ENCODE results near the gene PHLPP1. TPM values are rescaled to one million over a fixed set of nuclear protein-coding genes. Genes with fewer than 3 reads are reported as not detected.

Gene PHLPP1
- polyA plus RNA-seq, 6 donors from 2014 or later, result 0.16 to 1.6 (median 0.59) TPM

DNA sequence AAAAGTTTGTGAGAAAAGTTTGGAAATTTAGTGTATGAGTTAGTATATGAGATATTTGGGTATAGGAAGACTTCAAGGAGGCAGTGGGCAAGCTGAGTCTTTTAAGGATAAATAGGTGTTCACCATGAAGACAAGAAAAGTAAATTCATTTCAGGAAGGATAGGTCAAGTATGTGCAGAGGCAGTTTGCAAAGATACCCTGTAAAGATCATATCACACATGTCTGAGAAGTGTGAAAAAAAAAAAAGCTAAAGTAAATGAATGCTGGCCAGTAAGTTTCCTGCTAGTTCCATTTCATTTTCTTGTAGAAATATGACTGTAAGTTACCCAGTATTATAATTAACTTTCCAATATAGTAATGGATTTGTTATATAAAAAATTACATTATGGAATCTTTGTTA, 131.0 kb downstream of the PHLPP1 start:
- ATAC-seq (ENCODE audit: low read depth in 2 of 2), result no peak
- H3K4me1 Mint-ChIP-seq, result peaks cover 0 to 8% (median 0%) of the 10 kb centered on the region in 3 donors
- H3K4me3 Mint-ChIP-seq, result no peak overlapping the region
- no peak overlapping the region for H3K27ac Mint-ChIP-seq
- no peak for DNase-seq
- no peaks in the 10 kb centered on the region for H3K9me3 Mint-ChIP-seq
- no peaks in the 10 kb centered on the region for H3K36me3 Mint-ChIP-seq
- H3K27me3 Mint-ChIP-seq, result no peaks in the 10 kb centered on the region

GRCh38 chr18:62847081-62847480, 131.7 kb downstream of the PHLPP1 start:
- Mint-ChIP-seq H3K4me3 (no peak overlapping the region), H3K27ac (no peak overlapping the region), H3K9me3 (no peaks in the 10 kb centered on the region), H3K36me3 (no peaks in the 10 kb centered on the region), H3K27me3 (no peaks in the 10 kb centered on the region), H3K4me1 (peaks cover 0 to 7% (median 0%) of the 10 kb centered on the region in 3 donors)
- ATAC-seq (ENCODE audit: low read depth in 2 of 2), result no peak
- DNase-seq, result no peak

GRCh38 chr18:62848946-62849345, 133.6 kb downstream of the PHLPP1 start:
- H3K27ac Mint-ChIP-seq, result no peak overlapping the region
- ATAC-seq (ENCODE audit: low read depth in 2 of 2) (no peak), DNase-seq (no peak)
- H3K9me3 Mint-ChIP-seq, result no peaks in the 10 kb centered on the region
- peaks cover 4 to 13% (median 5%) of the 10 kb centered on the region in 3 donors for H3K4me1 Mint-ChIP-seq
- no peaks in the 10 kb centered on the region for H3K27me3 Mint-ChIP-seq
- H3K4me3 Mint-ChIP-seq, result no peak overlapping the region
- H3K36me3 Mint-ChIP-seq, result no peaks in the 10 kb centered on the region

- Mint-ChIP-seq H3K9me3 (no peaks in the 10 kb centered on the region), H3K27ac (peak overlapping the region in 2 of 6 donors; percentile 5 to 22), H3K36me3 (no peaks in the 10 kb centered on the region), H3K27me3 (no peaks in the 10 kb centered on the region), H3K4me3 (no peak overlapping the region), H3K4me1 (peaks cover 10 to 18% (median 13%) of the 10 kb centered on the region in 3 donors)
- DNase-seq (no peak), ATAC-seq (ENCODE audit: low read depth in 2 of 2) (no peak)
These were observed 135.4 kb downstream of the PHLPP1 start for GRCh38 chr18:62850619-62851306.

- Mint-ChIP-seq H3K27ac (peak overlapping the region in 2 of 6 donors; percentile 5 to 8), H3K27me3 (no peaks in the 10 kb centered on the region), H3K36me3 (no peaks in the 10 kb centered on the region), H3K9me3 (no peaks in the 10 kb centered on the region), H3K4me1 (peaks cover 10 to 18% (median 13%) of the 10 kb centered on the region in 3 donors), H3K4me3 (no peak overlapping the region)
- no peak for ATAC-seq (ENCODE audit: low read depth in 2 of 2)
- DNase-seq, result no peak
These were observed 137.5 kb downstream of the PHLPP1 start for GRCh38 chr18:62852851-62853250.

DNA sequence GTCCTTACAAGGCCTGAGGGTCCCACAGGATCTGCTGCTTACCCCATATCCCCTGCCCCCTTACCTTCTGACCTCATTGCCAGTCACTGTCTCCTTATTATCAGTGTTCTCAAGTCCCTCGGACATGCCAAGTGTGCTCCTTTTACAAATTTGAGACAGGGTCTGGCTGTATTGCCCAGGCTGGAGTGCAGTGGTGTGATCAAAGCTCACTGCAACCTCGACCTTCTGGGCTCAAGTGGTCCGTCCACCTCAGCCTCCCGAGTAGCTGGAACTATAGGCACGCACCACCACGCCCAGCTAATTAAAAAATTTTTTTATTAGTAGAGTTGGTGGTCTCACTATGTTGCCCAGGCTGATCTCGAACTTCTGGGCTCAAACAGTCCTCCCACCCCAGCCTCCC, 141.0 kb downstream of the PHLPP1 start:
- Mint-ChIP-seq H3K27ac (peak overlapping the region in 1 of 6 donors; percentile 49), H3K9me3 (no peaks in the 10 kb centered on the region), H3K4me3 (no peak overlapping the region), H3K36me3 (no peaks in the 10 kb centered on the region), H3K4me1 (peaks cover 10 to 16% (median 13%) of the 10 kb centered on the region in 3 donors), H3K27me3 (no peaks in the 10 kb centered on the region)
- ATAC-seq (ENCODE audit: low read depth in 2 of 2) (no peak), DNase-seq (no peak)

DNA sequence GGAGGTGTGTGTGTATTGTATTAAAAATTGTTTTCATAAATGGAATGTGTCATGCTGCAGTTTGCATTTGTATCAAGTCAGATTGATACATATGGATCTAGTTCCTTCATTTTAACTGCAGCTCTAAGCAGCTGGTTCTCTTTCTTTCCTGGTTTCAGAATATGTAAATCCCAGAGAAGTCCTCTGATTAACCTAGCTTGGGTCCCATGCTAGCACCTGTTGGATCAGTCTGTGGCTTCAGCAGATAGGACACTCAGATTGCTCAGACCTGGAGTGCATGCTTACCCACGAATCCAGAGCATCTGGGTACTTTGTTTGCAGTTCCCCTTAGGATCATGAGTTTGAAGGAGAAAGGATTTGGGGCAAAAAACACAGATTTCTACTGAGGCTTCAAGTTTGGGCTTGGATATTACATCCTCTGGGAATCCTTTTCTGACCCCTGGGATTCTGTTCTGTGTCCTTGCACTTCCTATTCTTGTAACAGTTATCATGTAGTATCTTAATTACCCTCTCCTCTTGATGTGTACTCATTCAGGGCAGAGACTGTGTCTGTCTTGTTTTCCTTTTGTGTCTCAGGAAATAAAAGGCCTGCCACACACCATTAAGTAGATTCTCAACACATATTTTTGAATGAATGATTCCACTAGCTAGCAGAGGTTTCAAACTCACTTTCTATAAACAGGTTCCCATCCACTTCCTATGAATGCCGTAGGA, 142.1 kb downstream of the PHLPP1 start:
- Mint-ChIP-seq H3K9me3 (no peaks in the 10 kb centered on the region), H3K4me3 (no peak overlapping the region), H3K27ac (no peak overlapping the region), H3K27me3 (no peaks in the 10 kb centered on the region), H3K4me1 (peaks cover 10 to 16% (median 13%) of the 10 kb centered on the region in 3 donors), H3K36me3 (no peaks in the 10 kb centered on the region)
- no peak for ATAC-seq (ENCODE audit: low read depth in 2 of 2)
- DNase-seq, result no peak

- H3K27me3 Mint-ChIP-seq, result no peaks in the 10 kb centered on the region
- H3K27ac Mint-ChIP-seq, result no peak overlapping the region
- no peak overlapping the region for H3K4me3 Mint-ChIP-seq
- peaks cover 0 to 5% (median 0%) of the 10 kb centered on the region in 3 donors for H3K4me1 Mint-ChIP-seq
- no peaks in the 10 kb centered on the region for H3K9me3 Mint-ChIP-seq
- ATAC-seq (ENCODE audit: low read depth in 2 of 2), result no peak
- H3K36me3 Mint-ChIP-seq, result no peaks in the 10 kb centered on the region
- DNase-seq, result no peak
These were observed 144.7 kb downstream of the PHLPP1 start for GRCh38 chr18:62860062-62860461.

GRCh38 chr18:62862466-62862865, 147.1 kb downstream of the PHLPP1 start:
- peaks cover 0 to 5% (median 0%) of the 10 kb centered on the region in 3 donors for H3K4me1 Mint-ChIP-seq
- peaks cover 0 to 4% (median 0%) of the 10 kb centered on the region in 7 donors for H3K9me3 Mint-ChIP-seq
- no peaks in the 10 kb centered on the region for H3K27me3 Mint-ChIP-seq
- ATAC-seq (ENCODE audit: low read depth in 2 of 2), result no peak
- H3K4me3 Mint-ChIP-seq, result no peak overlapping the region
- no peaks in the 10 kb centered on the region for H3K36me3 Mint-ChIP-seq
- DNase-seq, result no peak
- no peak overlapping the region for H3K27ac Mint-ChIP-seq

- no peak for DNase-seq
- Mint-ChIP-seq H3K4me3 (no peak overlapping the region), H3K27ac (no peak overlapping the region), H3K9me3 (peaks cover 0 to 4% (median 0%) of the 10 kb centered on the region in 7 donors), H3K4me1 (peaks cover 0 to 5% (median 0%) of the 10 kb centered on the region in 3 donors), H3K36me3 (no peaks in the 10 kb centered on the region), H3K27me3 (no peaks in the 10 kb centered on the region)
- no peak for ATAC-seq (ENCODE audit: low read depth in 2 of 2)
These were observed 148.2 kb downstream of the PHLPP1 start for GRCh38 chr18:62863579-62864001.

DNA sequence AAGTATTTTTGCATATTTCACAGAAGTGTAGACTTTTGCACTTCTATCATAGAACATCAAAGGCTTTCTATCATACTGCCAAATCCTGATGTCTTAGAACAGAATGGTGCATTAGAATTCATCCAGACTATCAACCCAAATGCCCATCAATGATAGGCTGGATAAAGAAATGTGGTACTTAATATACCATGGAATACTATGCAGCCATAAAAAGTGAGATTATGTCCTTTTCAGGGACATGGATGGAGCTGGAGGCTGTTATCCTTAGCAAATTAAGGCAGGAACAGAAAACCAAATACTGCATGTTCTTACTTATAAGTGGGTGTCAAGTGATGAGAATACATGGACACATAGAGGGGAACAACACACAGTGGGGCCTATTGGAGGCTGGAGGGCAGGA, 150.2 kb downstream of the PHLPP1 start:
- Mint-ChIP-seq H3K9me3 (peaks cover 0 to 4% (median 0%) of the 10 kb centered on the region in 7 donors), H3K4me3 (no peak overlapping the region), H3K27ac (no peak overlapping the region), H3K36me3 (no peaks in the 10 kb centered on the region), H3K4me1 (peaks cover 14 to 17% (median 16%) of the 10 kb centered on the region in 3 donors), H3K27me3 (no peaks in the 10 kb centered on the region)
- no peak for DNase-seq
- no peak for ATAC-seq (ENCODE audit: low read depth in 2 of 2)

DNA sequence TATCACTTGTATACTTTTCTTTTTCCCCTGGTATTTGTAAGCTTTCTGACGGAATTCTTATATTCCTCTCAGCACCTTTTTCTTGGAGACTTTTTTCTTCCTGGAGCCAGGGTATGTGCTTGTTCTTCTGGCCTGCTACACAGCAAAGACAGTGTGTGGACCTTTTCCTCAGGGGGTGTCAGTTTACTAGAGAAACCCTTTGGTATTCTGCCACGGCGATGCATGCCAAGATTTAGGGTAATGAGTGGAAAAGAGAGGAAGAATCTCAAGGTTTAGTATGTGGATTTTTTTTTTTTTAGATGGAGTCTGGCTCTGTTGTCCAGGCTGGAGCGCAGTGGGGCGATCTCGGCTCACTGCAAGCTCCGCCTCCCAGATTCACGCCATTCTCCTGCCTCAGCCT, 152.2 kb downstream of the PHLPP1 start:
- Mint-ChIP-seq H3K27me3 (no peaks in the 10 kb centered on the region), H3K36me3 (no peaks in the 10 kb centered on the region), H3K27ac (peak overlapping the region in 5 of 6 donors; percentile 2 to 39 (median 17)), H3K4me1 (peaks cover 14 to 17% (median 16%) of the 10 kb centered on the region in 3 donors), H3K4me3 (no peak overlapping the region), H3K9me3 (peaks cover 0 to 4% (median 0%) of the 10 kb centered on the region in 7 donors)
- DNase-seq, result no peak
- no peak for ATAC-seq (ENCODE audit: low read depth in 2 of 2)

DNA sequence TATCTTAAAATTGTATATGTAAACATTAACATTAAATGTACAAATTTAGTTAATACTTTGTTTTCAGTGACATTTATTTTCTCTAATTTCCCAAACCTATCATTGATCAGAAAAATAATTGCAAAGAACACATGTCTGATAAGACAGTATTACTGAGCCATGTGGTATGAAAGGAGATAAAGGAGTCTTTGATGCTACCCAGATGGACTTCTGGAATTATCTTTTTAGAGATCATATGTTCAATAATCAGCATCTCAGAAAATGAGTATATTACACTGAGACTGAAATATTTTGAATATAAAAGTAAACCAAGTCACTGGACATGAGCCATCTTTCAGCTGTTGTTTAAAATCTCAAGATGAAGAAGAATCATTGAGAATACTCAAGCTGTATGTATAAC, 153.3 kb downstream of the PHLPP1 start:
- ATAC-seq (ENCODE audit: low read depth in 2 of 2), result no peak
- Mint-ChIP-seq H3K27me3 (no peaks in the 10 kb centered on the region), H3K27ac (peak overlapping the region in 4 of 6 donors; percentile 91 to 97 (median 96)), H3K36me3 (no peaks in the 10 kb centered on the region), H3K4me1 (peaks cover 14 to 17% (median 16%) of the 10 kb centered on the region in 3 donors), H3K9me3 (peaks cover 0 to 4% (median 0%) of the 10 kb centered on the region in 7 donors), H3K4me3 (peak overlapping the region in 2 of 8 donors; percentile 86 to 88)
- no peak for DNase-seq

DNA sequence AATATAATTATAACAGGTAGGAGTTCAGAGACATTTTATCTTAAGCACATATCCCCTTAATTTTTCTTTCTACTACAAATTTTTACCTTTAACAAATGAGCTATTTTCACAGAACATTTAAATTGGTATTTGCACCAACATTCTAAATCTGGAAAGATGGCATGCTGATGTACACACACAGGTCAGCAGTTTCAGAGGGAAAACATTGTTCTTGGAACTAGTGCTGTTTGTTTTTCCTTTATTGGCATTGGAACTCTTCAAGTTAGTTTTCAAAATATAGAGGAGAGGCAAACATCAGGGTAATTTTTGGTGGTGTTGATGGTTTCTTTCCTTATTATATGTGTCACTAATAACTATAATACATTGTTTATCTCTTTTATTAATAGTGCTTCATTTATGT, 155.3 kb downstream of the PHLPP1 start:
- Mint-ChIP-seq H3K4me1 (peaks cover 14 to 17% (median 16%) of the 10 kb centered on the region in 3 donors), H3K36me3 (no peaks in the 10 kb centered on the region), H3K9me3 (no peaks in the 10 kb centered on the region), H3K4me3 (no peak overlapping the region), H3K27ac (peak overlapping the region in 1 of 6 donors; percentile 81), H3K27me3 (no peaks in the 10 kb centered on the region)
- ATAC-seq (ENCODE audit: low read depth in 2 of 2), result no peak
- DNase-seq, result no peak

Data from naive B cell (primary cell).